DMS53 (cell line): Measurements from ENCODE around the gene KIR2DL4.
"Not testable (repeated sequence)": the region's sequence is repeated elsewhere in the genome, so short reads cannot be mapped to it uniquely, and the experiment has no call there.

Experiments used
- DNase-seq: peaks from one replicate; lab custom pipeline; 2025; lab: John Stamatoyannopoulos, UW

Gene KIR2DL4

GRCh38 chr19:54803410-54803809 is at the start of gene KIR2DL4:
Gene KIR2DL4 (plus strand): TSS chr19:54803610. CDS start chr19:54803652, 42 bp downstream.
- DNase-seq = no peak

- not testable (repeated sequence) for DNase-seq
Observed at GRCh38 chr19:54756204-54757110, 47.0 kb upstream of the KIR2DL4 start.

- not testable (repeated sequence) for DNase-seq
Observed at GRCh38 chr19:54758577-54758976, 44.8 kb upstream of the KIR2DL4 start.

GRCh38 chr19:54764219-54764618 is 39.2 kb upstream of the KIR2DL4 start:
- not testable (repeated sequence) for DNase-seq

DNA sequence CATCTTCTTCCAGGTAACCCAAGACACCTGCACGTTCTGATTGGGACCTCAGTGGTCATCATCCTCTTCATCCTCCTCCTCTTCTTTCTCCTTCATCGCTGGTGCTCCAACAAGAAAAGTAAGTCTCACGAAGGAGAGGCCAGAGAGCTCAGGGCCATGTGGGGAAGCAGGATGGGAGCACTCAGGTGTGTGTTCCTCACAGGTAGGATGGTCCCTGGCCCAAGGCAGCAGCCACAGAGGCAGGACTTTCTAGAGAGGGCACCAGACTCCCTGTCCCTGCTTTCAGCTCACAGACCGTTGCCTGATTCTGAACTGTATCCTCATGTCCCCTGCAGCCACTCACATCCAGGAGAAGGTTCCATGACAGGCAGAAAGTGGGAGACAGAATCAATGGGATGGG is 36.9 kb upstream of the KIR2DL4 start:
- DNase-seq = not testable (repeated sequence)

DNA sequence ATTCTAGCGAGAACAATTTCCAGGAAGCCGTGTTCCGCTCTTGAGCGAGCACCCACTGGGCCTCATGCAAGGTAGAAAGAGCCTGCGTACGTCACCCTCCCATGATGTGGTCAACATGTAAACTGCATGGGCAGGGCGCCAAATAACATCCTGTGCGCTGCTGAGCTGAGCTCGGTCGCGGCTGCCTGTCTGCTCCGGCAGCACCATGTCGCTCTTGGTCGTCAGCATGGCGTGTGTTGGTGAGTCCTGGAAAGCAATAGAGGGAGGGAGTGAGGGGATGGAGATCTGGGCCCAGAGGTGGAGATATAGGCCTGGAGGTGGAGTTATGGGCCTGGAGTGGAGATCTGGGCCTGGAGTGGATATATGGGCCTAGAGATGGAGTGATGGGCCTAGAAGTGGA is 33.8 kb upstream of the KIR2DL4 start, which contains the start of gene KIR2DL1:
TSS of gene KIR2DL1 (plus strand) at position 148 of the 400 bp plus-strand sequence. CDS start at position 206, 58 bp downstream.
- not testable (repeated sequence) for DNase-seq

DNA sequence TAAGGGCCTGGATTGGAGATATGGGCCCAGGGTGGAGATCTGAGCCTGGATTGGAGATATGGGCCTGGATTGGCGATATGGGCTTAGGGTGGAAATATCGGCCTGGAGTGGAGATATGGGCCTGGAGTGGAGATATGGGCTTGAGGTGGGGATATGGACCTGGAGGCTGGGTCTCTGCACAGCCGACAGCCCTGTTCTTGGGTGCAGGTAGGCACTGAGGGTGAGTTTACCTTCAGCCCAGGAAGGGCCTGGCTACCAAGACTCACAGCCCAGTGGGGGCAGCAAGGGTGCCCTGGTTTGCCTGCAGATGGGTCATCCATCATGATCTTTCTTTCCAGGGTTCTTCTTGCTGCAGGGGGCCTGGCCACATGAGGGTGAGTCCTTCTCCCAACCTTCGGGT is 32.9 kb upstream of the KIR2DL4 start:
- not testable (repeated sequence) for DNase-seq

- DNase-seq = not testable (repeated sequence)
Observed at GRCh38 chr19:54771018-54771960, 32.1 kb upstream of the KIR2DL4 start.

GRCh38 chr19:54772666-54773065 is 30.7 kb upstream of the KIR2DL4 start:
- DNase-seq = not testable (repeated sequence)

DNA sequence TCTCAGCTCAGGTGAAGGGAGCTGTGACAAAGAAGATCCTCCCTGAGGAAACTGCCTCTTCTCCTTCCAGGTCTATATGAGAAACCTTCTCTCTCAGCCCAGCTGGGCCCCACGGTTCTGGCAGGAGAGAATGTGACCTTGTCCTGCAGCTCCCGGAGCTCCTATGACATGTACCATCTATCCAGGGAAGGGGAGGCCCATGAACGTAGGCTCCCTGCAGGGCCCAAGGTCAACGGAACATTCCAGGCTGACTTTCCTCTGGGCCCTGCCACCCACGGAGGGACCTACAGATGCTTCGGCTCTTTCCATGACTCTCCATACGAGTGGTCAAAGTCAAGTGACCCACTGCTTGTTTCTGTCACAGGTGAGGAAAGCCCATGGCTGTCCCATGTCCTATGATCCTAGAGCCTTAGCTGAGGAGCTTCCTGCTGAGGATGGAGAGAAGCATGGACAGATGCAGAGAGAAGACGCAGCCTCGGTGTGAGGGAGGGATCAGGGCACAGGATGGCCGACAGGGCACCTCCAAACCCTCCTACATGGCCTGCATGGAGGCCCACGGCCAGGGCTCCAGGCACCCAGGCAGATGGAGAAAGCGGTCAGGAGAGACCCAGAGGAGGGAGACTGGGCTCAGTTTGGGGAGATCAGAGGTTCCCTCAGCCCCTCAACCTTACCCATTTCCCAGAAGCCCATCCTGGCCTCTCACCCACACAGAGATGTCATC is 28.2 kb upstream of the KIR2DL4 start:
- not testable (repeated sequence) for DNase-seq

DNA sequence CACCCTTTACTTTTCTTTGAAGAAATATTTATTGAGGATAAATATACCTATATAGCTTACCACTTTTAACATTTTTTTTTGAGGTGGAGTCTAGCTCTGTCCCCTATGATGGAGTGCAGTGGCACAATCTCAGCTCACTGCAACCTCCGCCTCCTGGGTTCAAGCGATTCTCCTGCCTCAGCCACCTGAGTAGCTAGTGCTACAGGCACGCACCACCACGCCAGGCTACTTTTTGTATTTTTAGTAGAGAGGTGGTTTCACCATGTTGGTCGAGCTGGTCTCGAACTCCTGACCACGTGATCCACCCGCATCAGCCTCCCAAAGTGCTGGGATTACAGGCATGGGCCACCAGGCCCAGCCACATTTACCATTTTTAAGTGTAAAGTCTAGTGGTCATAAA is 27.6 kb upstream of the KIR2DL4 start:
- not testable (repeated sequence) for DNase-seq

DNA sequence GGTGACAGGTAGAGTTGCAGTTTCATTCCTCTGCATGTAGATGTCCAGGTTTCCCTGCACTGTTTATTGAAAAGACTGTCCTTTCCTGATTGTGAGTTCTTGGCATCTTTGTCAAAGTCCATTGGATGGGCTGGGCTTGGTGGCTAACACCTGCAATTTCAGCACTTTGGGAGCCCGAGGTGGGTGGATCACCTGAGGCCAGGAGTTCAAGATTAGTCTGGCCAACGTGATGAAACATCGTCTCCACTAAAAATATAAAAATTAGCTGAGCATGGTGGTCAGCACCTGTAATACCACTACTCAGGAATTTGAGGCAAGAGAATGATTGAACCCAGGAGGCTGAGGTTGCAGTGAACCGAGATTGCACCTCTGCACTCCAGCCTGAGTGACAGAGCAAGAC is 25.6 kb upstream of the KIR2DL4 start:
- not testable (repeated sequence) for DNase-seq

DNA sequence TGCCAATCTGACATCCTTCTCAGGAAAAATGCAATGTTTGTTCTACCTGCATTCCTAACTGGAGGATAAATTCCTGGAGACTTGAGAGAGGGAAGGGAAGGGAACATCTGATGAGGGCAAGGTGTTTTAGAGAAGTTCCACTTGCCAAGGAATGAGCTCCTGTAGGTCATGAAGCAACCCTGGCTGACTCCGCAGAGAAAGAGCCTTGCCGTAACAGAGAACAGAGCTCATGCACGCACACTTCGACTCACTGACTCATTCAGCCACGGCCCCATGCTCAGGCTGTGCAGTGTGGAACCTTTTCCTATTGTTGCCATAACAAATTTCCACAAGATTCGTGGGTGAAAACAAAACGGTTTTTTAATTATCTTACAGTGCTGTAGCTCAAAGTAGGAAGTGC is 24.5 kb upstream of the KIR2DL4 start:
- DNase-seq = not testable (repeated sequence)

- not testable (repeated sequence) for DNase-seq
Observed at GRCh38 chr19:54782916-54783315, 20.5 kb upstream of the KIR2DL4 start.

DNA sequence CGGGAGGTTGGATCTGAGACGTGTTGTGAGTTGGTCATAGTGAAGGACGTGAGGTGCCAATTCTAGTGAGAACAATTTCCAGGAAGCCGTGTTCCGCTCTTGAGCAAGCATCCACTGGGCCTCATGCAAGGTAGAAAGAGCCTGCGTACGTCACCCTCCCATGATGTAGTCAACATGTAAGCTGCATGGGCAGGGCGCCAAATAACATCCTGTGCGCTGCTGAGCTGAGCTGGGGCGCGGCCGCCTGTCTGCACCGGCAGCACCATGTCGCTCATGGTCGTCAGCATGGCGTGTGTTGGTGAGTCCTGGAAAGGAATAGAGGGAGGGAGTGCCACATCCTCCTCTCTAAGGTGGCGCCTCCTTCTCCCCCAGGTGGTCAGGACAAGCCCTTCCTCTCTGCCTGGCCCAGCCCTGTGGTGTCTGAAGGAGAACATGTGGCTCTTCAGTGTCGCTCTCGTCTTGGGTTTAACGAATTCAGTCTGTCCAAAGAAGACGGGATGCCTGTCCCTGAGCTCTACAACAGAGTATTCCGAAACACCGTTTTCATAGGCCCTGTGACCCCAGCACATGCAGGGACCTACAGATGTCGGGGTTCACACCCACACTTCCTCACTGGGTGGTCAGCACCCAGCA is 17.2 kb upstream of the KIR2DL4 start:
- DNase-seq = not testable (repeated sequence)

DNA sequence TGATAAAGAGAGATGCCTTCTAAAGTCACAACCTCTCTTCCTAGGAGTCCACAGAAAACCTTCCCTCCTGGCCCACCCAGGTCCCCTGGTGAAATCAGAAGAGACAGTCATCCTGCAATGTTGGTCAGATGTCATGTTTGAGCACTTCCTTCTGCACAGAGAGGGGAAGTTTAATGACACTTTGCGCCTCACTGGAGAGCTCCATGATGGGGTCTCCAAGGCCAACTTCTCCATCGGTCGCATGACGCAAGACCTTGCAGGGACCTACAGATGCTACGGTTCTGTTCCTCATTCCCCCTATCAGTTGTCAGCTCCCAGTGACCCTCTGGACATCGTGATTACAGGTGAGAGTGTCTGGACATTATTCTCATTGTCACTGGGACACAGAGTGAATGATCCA is 15.3 kb upstream of the KIR2DL4 start:
- not testable (repeated sequence) for DNase-seq

DNA sequence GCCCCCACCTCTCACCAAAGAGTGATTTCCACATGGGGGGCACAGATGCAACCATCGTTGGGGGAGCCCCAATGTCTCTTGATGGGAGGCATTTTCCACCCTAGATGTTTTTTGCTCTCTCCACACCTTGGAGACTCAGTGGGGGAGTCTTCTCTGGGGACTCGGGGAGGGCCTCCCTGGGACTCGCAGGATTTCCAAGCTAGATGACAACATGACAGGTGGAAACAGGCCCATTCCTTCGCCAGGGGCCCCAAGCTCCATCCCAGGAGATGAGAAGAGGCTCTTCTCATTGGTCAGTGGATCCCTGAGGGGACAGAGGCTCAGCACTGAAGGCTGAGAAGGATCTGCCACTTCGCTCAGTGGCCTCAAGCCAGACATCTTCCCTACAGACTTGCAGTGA is 12.7 kb upstream of the KIR2DL4 start:
- no peak for DNase-seq

- DNase-seq = no peak
Observed at GRCh38 chr19:54791476-54791875, 11.9 kb upstream of the KIR2DL4 start.

DNA sequence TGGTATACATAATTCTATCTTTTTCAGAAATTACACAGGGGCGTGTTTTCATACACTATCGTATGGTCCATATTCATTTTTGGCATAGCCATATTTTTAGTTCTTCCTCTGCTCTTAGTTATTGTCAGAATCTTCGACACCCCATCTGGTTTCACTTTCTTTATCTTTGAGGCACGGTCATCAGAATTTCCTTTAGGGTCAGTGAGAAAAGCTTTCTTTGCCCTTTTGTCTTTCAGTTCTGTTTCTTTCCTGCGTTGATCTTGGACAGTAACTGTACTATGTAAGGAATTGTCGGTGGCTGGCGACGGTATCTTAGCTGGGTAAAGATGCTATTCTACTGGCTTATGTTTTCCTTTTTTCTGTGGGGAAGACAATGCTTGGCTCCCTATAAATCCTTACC is 10.6 kb upstream of the KIR2DL4 start:
- DNase-seq = no peak

- no peak for DNase-seq
Observed at GRCh38 chr19:54795758-54796157, 7.7 kb upstream of the KIR2DL4 start.

GRCh38 chr19:54804101-54804500 is 691 bp downstream of the KIR2DL4 start:
- DNase-seq = no peak
